HEK293 (cell line): Measurements from ENCODE around the gene MAT2A.

Experiments used
- CTCF ChIA-PET: fragments of 350-600 bp; formaldehyde crosslinking; extraction: SDS; loops from one replicate; lab custom pipeline; 2021; ENCODE audit warnings: antibody characterized with exemption; lab: Yijun Ruan, JAX
- POLR2A ChIA-PET: fragments of 300-600 bp; formaldehyde crosslinking; extraction: SDS; loops from one replicate; lab custom pipeline; 2020; ENCODE audit warnings: antibody characterized with exemption, inconsistent platforms; lab: Yijun Ruan, JAX
- H3K27ac ChIP-seq: fragments of 200-500 bp; sonication (Bioruptor generic); 2 replicates; pipeline ENCODE4 v1.5.1; 2014; ENCODE audit warnings: low read depth, low read length, control low read depth, inconsistent platforms; ENCODE audit errors: extremely low read depth
- H3K36me3 ChIP-seq, 2 experiments: fragments of 200-500 bp in 1 of 2; sonication (Bioruptor generic) in 1 of 2; 1 replicate in 1 of 2; 2 replicates in 1 of 2; pipeline ENCODE4 v1.5.1; 2014 to 2017; ENCODE audit warnings: inconsistent platforms in 2 of 2, low read length in 2 of 2; ENCODE audit not compliant: control insufficient read depth in 2 of 2, insufficient read depth in 1 of 2
- H3K4me1 ChIP-seq: fragments of 200-500 bp; sonication (Bioruptor generic); 2 replicates; pipeline ENCODE4 v1.5.1; 2014; ENCODE audit warnings: mild to moderate bottlenecking, low read length, inconsistent platforms; ENCODE audit not compliant: control insufficient read depth, insufficient read depth
- H3K4me3 ChIP-seq: 2 replicates; pipeline ENCODE4 v1.5.1; 2011; ENCODE audit warnings: low read depth, mild to moderate bottlenecking, control low read depth, low read length, moderate library complexity
- H3K9me3 ChIP-seq: fragments of 200-500 bp; sonication (Bioruptor generic); 2 replicates; pipeline ENCODE4 v1.5.1; 2014; ENCODE audit warnings: low read depth, low read length, inconsistent platforms; ENCODE audit not compliant: control insufficient read depth, insufficient read depth
- GLIS1 ChIP-seq: fragments of 450-650 bp; formaldehyde crosslinking; IDR thresholded peaks from 2 replicates; pipeline ENCODE4 v1.5.1; 2016; ENCODE audit warnings: missing biosample characterization, missing genetic modification characterization
- SP7 ChIP-seq: fragments of 450-650 bp; formaldehyde crosslinking; IDR thresholded peaks from 2 replicates; pipeline ENCODE4 v1.5.1; 2016; ENCODE audit warnings: missing biosample characterization, missing genetic modification characterization
- TRIM28 ChIP-seq: IDR thresholded peaks from 2 replicates; pipeline ENCODE4 v1.6.1; 2011; ENCODE audit warnings: low read length, control low read depth, borderline replicate concordance
- YY1 ChIP-seq: fragments of 450-650 bp; formaldehyde crosslinking; IDR thresholded peaks from 2 replicates; pipeline ENCODE4 v1.5.1; 2018; ENCODE audit warnings: missing biosample characterization, missing genetic modification characterization
- ZBTB20 ChIP-seq: fragments of 450-650 bp; formaldehyde crosslinking; IDR thresholded peaks from 2 replicates; pipeline ENCODE4 v1.5.1; 2016; ENCODE audit warnings: missing biosample characterization, missing genetic modification characterization
- ZNF10 ChIP-seq: fragments of 450-650 bp; formaldehyde crosslinking; IDR thresholded peaks from 2 replicates; pipeline ENCODE4 v1.5.1; 2017; ENCODE audit warnings: missing biosample characterization, missing genetic modification characterization
- ZNF114 ChIP-seq: fragments of 450-650 bp; formaldehyde crosslinking; IDR thresholded peaks from 2 replicates; pipeline ENCODE4 v1.5.0; 2017; ENCODE audit warnings: missing biosample characterization, missing genetic modification characterization
- ZNF157 ChIP-seq: fragments of 450-650 bp; formaldehyde crosslinking; IDR thresholded peaks from 2 replicates; pipeline ENCODE4 v1.5.1; 2016; ENCODE audit warnings: missing biosample characterization, missing genetic modification characterization
- ZNF324 ChIP-seq: fragments of 450-650 bp; formaldehyde crosslinking; IDR thresholded peaks from 2 replicates; pipeline ENCODE4 v1.5.1; 2016; ENCODE audit warnings: missing biosample characterization, missing genetic modification characterization
- ZNF335 ChIP-seq: fragments of 450-650 bp; formaldehyde crosslinking; conservative IDR thresholded peaks from 2 replicates; pipeline ENCODE4 v1.5.1; 2016; ENCODE audit warnings: missing biosample characterization, missing genetic modification characterization
- ZNF354C ChIP-seq: fragments of 450-650 bp; formaldehyde crosslinking; IDR thresholded peaks from 2 replicates; pipeline ENCODE4 v1.5.1; 2016; ENCODE audit warnings: missing biosample characterization, missing genetic modification characterization, low read depth, borderline replicate concordance
- ZNF366 ChIP-seq: fragments of 450-650 bp; formaldehyde crosslinking; conservative IDR thresholded peaks from 2 replicates; pipeline ENCODE4 v1.5.1; 2016; ENCODE audit warnings: missing biosample characterization, missing genetic modification characterization
- ZNF391 ChIP-seq: fragments of 450-650 bp; formaldehyde crosslinking; IDR thresholded peaks from 2 replicates; pipeline ENCODE4 v1.5.1; 2016; ENCODE audit warnings: low read depth, missing biosample characterization, missing genetic modification characterization, borderline replicate concordance
- ZNF571 ChIP-seq: fragments of 450-650 bp; formaldehyde crosslinking; IDR thresholded peaks from 2 replicates; pipeline ENCODE4 v1.5.0; 2017; ENCODE audit warnings: missing biosample characterization, missing genetic modification characterization
- ZNF610 ChIP-seq: fragments of 450-650 bp; formaldehyde crosslinking; IDR thresholded peaks from 2 replicates; pipeline ENCODE4 v1.5.1; 2016; ENCODE audit warnings: missing biosample characterization, missing genetic modification characterization, borderline replicate concordance
- ZNF626 ChIP-seq: fragments of 450-650 bp; sonication (Bioruptor Pico); formaldehyde crosslinking; IDR thresholded peaks from 2 replicates; pipeline ENCODE4 v1.5.1; 2018; ENCODE audit warnings: missing biosample characterization, missing genetic modification characterization, inconsistent platforms
- ZNF629 ChIP-seq: fragments of 450-650 bp; formaldehyde crosslinking; IDR thresholded peaks from 2 replicates; pipeline ENCODE4 v1.5.1; 2017; ENCODE audit warnings: missing biosample characterization, missing genetic modification characterization
- ZNF677 ChIP-seq: fragments of 450-650 bp; IDR thresholded peaks from 2 replicates; pipeline ENCODE4 v1.5.0; 2018; ENCODE audit warnings: missing biosample characterization, mild to moderate bottlenecking, missing genetic modification characterization, moderate library complexity
- ZNF776 ChIP-seq: fragments of 450-650 bp; formaldehyde crosslinking; IDR thresholded peaks from 2 replicates; pipeline ENCODE4 v1.5.0; 2017; ENCODE audit warnings: missing biosample characterization, missing genetic modification characterization, borderline replicate concordance
- ZSCAN30 ChIP-seq: fragments of 450-650 bp; IDR thresholded peaks from 2 replicates; pipeline ENCODE4 v1.5.1; 2018; ENCODE audit warnings: missing biosample characterization, mild to moderate bottlenecking, missing genetic modification characterization, moderate library complexity
- TF ChIP-seq, protein P1 (sequence below): fragments of 450-650 bp; IDR thresholded peaks from 2 replicates; pipeline ENCODE4 v1.5.1; 2018; ENCODE audit warnings: missing biosample characterization, mild to moderate bottlenecking, missing genetic modification characterization
- TF ChIP-seq, protein P2 (sequence below): fragments of 450-650 bp; formaldehyde crosslinking; IDR thresholded peaks from 2 replicates; pipeline ENCODE4 v1.5.1; 2016; ENCODE audit warnings: missing biosample characterization, missing genetic modification characterization

MAT2A gene

DNA sequence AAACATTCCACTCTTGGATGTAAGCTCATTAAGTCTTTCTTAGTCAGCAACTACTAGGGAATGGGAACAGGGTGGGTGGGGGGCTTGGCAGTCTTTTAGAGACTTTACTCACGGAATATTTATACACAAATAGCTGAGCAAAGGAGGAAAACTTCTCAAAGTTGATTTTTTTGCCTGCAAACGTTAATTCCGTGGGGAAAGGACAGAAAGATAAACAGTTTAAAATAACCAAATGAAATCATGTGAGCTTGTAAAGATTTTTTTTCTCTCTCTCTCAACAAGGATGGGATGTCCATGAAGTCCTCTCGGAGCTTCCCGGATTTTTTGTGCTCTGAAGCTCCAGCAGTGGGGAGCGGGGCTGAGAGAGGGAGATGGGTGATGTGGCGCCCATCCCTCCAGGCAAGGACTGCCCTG lies 32.2 kb upstream of the MAT2A start (continued):
- no peak for TF ChIP-seq TRIM28

DNA sequence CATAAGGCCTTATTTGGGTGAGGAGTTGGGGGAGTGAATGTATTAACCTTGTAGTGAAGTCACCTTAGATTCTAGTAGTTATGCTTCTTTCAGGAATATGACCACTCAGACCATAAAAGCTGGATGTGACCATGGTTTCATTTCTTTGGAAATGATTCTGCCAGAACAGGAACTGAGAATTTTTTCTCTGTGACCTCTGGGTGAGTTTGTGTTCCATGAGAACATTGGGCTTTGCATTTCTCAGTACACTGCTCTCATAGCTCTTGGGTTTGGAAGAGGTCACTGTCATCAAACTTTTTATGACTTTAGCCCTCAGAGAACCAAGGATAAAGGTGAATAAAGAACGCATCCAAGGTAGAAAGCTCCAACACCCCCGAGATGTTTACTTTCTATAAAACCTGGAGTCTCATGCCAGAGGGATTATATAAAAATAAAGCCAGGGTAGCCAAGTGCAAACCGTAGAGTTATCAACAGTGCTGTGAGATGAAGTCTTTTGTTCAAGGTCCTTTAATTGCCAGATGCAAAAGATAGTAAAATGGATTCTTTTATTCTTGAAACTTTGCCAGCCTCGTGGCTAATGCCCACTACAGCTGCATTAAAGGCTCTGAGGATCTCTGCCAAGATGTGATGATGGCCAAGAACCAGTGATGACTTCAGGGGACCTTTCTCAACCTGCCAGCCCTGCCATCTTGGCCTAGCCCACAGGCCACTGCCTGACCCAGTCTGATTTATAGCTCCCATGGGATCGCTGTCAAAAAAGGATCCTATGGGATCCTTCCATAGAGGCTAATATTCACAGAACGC lies 27.8 kb upstream of the MAT2A start:
- TF ChIP-seq ZBTB20 (tag by site-specific recombination) (no peak), ZNF335 (tag by site-specific recombination) (peak; percentile 27; the same call in 1 of the 2 replicates)
- no peaks in the 10 kb centered on the region for H3K36me3 ChIP-seq
- POLR2A ChIA-PET: interaction anchor here (0.7 to 1.4 kb wide), 2 partner anchors 28 to 66 kb away, joined by 3 to 4 read pairs; partner anchors contain the start of gene MAT2A
- CTCF ChIA-PET: interaction anchor here (0.6 kb wide), 1 partner anchor 51 kb away, joined by 3 read pairs; no protein-coding TSS in a partner anchor
- H3K27ac ChIP-seq: no peak overlapping the region
- H3K4me3 ChIP-seq: no peak overlapping the region
- no peaks in the 10 kb centered on the region for H3K9me3 ChIP-seq
- no peaks in the 10 kb centered on the region for H3K4me1 ChIP-seq

DNA sequence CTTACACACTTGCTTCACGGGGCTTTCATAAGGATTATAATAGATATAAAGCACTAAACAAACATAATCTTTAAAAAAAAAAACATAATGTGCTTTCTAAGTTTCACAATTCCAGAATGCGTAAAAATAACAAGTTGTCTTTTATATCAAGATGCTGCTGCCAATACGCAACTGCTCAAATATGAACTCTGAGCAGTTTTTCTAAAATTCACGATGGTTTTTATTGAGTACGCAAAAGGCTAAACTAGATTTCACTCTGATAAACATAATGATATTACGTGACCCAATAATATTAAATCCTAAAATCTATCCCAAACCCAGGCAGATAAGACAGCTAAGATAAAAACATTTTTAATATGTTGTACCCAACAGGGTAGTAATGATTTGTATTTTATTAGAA lies 24.6 kb upstream of the MAT2A start:
- no peaks in the 10 kb centered on the region for H3K36me3 ChIP-seq
- H3K27ac ChIP-seq: no peak overlapping the region
- POLR2A ChIA-PET: no interaction called here
- no peaks in the 10 kb centered on the region for H3K9me3 ChIP-seq
- no peaks in the 10 kb centered on the region for H3K4me1 ChIP-seq
- TF ChIP-seq ZNF366 (tag by site-specific recombination) (no peak), ZNF610 (tag by site-specific recombination) (no peak), ZNF324 (tag by site-specific recombination) (no peak), GLIS1 (no peak), ZNF354C (tag by site-specific recombination) (no peak), ZNF571 (tag by site-specific recombination) (no peak), SP7 (tag by site-specific recombination) (no peak), ZNF391 (tag by site-specific recombination) (no peak), ZNF114 (tag by site-specific recombination) (no peak), ZNF629 (no peak), ZNF677 (no peak), ZNF626 (tag by site-specific recombination) (no peak), ZNF157 (tag by site-specific recombination) (no peak), ZNF776 (no peak), ZNF10 (tag by site-specific recombination) (no peak), YY1 (tag by site-specific recombination) (no peak), ZSCAN30 (tag by site-specific recombination) (no peak)
- TF ChIP-seq, protein P1, sequence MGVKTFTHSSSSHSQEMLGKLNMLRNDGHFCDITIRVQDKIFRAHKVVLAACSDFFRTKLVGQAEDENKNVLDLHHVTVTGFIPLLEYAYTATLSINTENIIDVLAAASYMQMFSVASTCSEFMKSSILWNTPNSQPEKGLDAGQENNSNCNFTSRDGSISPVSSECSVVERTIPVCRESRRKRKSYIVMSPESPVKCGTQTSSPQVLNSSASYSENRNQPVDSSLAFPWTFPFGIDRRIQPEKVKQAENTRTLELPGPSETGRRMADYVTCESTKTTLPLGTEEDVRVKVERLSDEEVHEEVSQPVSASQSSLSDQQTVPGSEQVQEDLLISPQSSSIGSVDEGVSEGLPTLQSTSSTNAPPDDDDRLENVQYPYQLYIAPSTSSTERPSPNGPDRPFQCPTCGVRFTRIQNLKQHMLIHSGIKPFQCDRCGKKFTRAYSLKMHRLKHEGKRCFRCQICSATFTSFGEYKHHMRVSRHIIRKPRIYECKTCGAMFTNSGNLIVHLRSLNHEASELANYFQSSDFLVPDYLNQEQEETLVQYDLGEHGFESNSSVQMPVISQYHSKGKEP: no peak
- TF ChIP-seq, protein P2, sequence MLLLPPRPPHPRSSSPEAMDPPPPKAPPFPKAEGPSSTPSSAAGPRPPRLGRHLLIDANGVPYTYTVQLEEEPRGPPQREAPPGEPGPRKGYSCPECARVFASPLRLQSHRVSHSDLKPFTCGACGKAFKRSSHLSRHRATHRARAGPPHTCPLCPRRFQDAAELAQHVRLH (tag by site-specific recombination): no peak
- TF ChIP-seq, all 188 proteins: peak for 0
- no peak overlapping the region for H3K4me3 ChIP-seq
- CTCF ChIA-PET: interaction anchor here (0.9 kb wide), 1 partner anchor 37 kb away, joined by 3 read pairs; no protein-coding TSS in a partner anchor
